GM18511 (cell line): ENCODE measurements around the gene ADRB1.

Experiments used
- ATAC-seq: cut with Tn5 transposase; IDR thresholded peaks from one replicate; pipeline ENCODE4 v1.9.1; 2021; ENCODE audit warnings: mild to moderate bottlenecking, moderate library complexity; ENCODE audit not compliant: unreplicated experiment

Gene ADRB1

GRCh38 chr10:114087255-114087654, 43.6 kb downstream of the ADRB1 start:
- no peak for ATAC-seq

- ATAC-seq, result no peak
Measured at GRCh38 chr10:114087655-114088054, 44.0 kb downstream of the ADRB1 start.

DNA sequence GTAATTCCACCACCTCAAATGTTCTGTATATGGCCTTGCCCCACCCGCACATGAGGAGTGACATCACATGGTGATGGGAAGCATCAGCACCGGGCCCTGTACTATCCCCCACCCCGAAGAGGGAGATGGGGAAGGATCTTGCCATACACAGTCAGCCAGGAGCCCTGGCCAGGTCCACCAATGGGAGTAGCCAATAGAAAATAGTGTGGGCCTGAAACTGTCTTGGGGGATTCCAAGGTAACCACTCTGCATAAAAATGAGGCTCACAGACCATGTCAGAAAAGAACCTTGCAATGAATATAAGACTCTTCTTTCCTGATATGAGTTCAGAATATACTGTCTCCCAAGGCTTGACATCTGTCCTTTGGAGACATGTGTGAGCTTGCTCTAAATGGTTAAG, 51.1 kb downstream of the ADRB1 start:
- no peak for ATAC-seq

GRCh38 chr10:114095559-114096337, 52.1 kb downstream of the ADRB1 start:
- peak; percentile 77 for ATAC-seq
